ENCODE data around the gene CHST11. TPM values are rescaled to one million over a fixed set of nuclear protein-coding genes. Genes with fewer than 3 reads are reported as not detected.

The CHST11 gene
- total RNA-seq, 1 donor from 2014 or later: 15.5 TPM

- peaks cover 11% of the 10 kb centered on the region for H3K4me1 Mint-ChIP-seq (ENCODE audit: unreplicated experiment)
- no peaks in the 10 kb centered on the region for H3K9me3 Mint-ChIP-seq
- peak overlapping the region; percentile 97 for H3K4me3 Mint-ChIP-seq
- no peak for DNase-seq (ENCODE audit: extremely low spot score, unreplicated experiment)
- no peak overlapping the region for H3K27ac Mint-ChIP-seq
- no peaks in the 10 kb centered on the region for H3K36me3 Mint-ChIP-seq
- TF ChIP-seq CTCF (conservative IDR thresholded peaks at IDR 0.05): no peak
- H3K27me3 Mint-ChIP-seq: peaks cover 21% of the 10 kb centered on the region
These were observed 951 bp upstream of the CHST11 start for GRCh38 chr12:104455578-104456416.

GRCh38 chr12:104456950-104457745 is 400 bp downstream of the CHST11 start:
- no peaks in the 10 kb centered on the region for H3K36me3 Mint-ChIP-seq
- H3K27ac Mint-ChIP-seq: peak overlapping the region; percentile 88
- H3K4me3 Mint-ChIP-seq: peak overlapping the region; percentile 97
- peak; percentile 75 for DNase-seq (ENCODE audit: extremely low spot score, unreplicated experiment)
- H3K4me1 Mint-ChIP-seq (ENCODE audit: unreplicated experiment): peaks cover 11% of the 10 kb centered on the region
- peak; percentile 65 for TF ChIP-seq CTCF (conservative IDR thresholded peaks at IDR 0.05)
- no peaks in the 10 kb centered on the region for H3K9me3 Mint-ChIP-seq
- peaks cover 21% of the 10 kb centered on the region for H3K27me3 Mint-ChIP-seq

- peak; percentile 30 for TF ChIP-seq CTCF (conservative IDR thresholded peaks at IDR 0.05)
- peak; percentile 73 for DNase-seq (ENCODE audit: extremely low spot score, unreplicated experiment)
- Mint-ChIP-seq H3K27ac (peak overlapping the region; percentile 88), H3K9me3 (no peaks in the 10 kb centered on the region), H3K4me1 (ENCODE audit: unreplicated experiment) (peaks cover 15% of the 10 kb centered on the region), H3K27me3 (peaks cover 20% of the 10 kb centered on the region), H3K36me3 (no peaks in the 10 kb centered on the region), H3K4me3 (peak overlapping the region; percentile 97)
These were observed 1.3 kb downstream of the CHST11 start for GRCh38 chr12:104457746-104458693.

GRCh38 chr12:104458694-104459367 is 2.1 kb downstream of the CHST11 start:
- no peak for DNase-seq (ENCODE audit: extremely low spot score, unreplicated experiment)
- Mint-ChIP-seq H3K36me3 (peaks cover 6% of the 10 kb centered on the region), H3K4me3 (peak overlapping the region; percentile 97), H3K9me3 (no peaks in the 10 kb centered on the region), H3K4me1 (ENCODE audit: unreplicated experiment) (peaks cover 20% of the 10 kb centered on the region), H3K27ac (peak overlapping the region; percentile 66), H3K27me3 (peaks cover 12% of the 10 kb centered on the region)
- TF ChIP-seq CTCF (conservative IDR thresholded peaks at IDR 0.05): no peak
